Ovary (tissue), 9 donors: ENCODE results near the gene INSYN2A. TPM values are rescaled to one million over a fixed set of nuclear protein-coding genes. Genes with fewer than 3 reads are reported as not detected.

ENCODE experiments used
- DNase-seq, 5 donors: peaks; one replicate each; pipeline ENCODE4 v3.0.0-alpha.2; 2019 to 2020
- H3K27ac ChIP-seq, 2 donors: fragments of 200-600 bp; one replicate each; pipeline versions ENCODE4 v1.5.1 to v1.8.0; 2019 to 2022
- H3K27me3 ChIP-seq: fragments of 200-600 bp; one replicate; pipeline ENCODE4 v1.8.0; 2022
- H3K36me3 ChIP-seq: fragments of 200-600 bp; sonication (generic); one replicate; pipeline ENCODE4 v1.5.1; 2019
- H3K4me1 ChIP-seq: one replicate; pipeline ENCODE4 v1.8.1; 2013; ENCODE audit warnings: mild to moderate bottlenecking, moderate library complexity; ENCODE audit not compliant: insufficient read depth
- H3K4me3 ChIP-seq: fragments of 200-600 bp; sonication (generic); one replicate; pipeline ENCODE4 v1.5.1; 2017
- H3K9me3 ChIP-seq, 2 donors: fragments of 200-600 bp in 1 of 2; sonication (generic) in 1 of 2; one replicate each; pipeline versions ENCODE4 v1.5.1 to v1.8.1; 2013 to 2019; ENCODE audit warnings: mild to moderate bottlenecking in 1 of 2, moderate library complexity in 1 of 2
- EP300 ChIP-seq: sonication (generic); formaldehyde crosslinking; IDR thresholded peaks from one replicate; pipeline ENCODE4 v1.6.1; 2017; ENCODE audit warnings: antibody characterized with exemption
- POLR2A ChIP-seq: fragments of 450-650 bp; IDR thresholded peaks from one replicate; pipeline ENCODE4 v1.6.1; 2017; ENCODE audit warnings: antibody characterized with exemption, mild to moderate bottlenecking, moderate library complexity
- WGBS, 3 donors: extraction: QIAGEN DNeasy Blood & Tissue Kit in 1 of 3; methylation state at CpG; one replicate each; pipeline versions ENCODE4 v1.1.5 to v1.1.7; 2013 to 2017; 5-methylcytosine and 5-hydroxymethylcytosine counted together
- intact Hi-C, 4 donors: fragments of 100-400 bp; cut with DNase I; formaldehyde crosslinking; loops; one replicate each; pipeline versions ENCODE4 v1.11.0 to v1.15.1; 2022 to 2023
- polyA plus RNA-seq, 2 donors: library from polyadenylated mRNA; stranded (reverse); fragments of 200-250 nt in 1 of 2; fragments of 350-450 nt in 1 of 2; fragmentation: Illumina TruSeq in 1 of 2; extraction: RNeasy Lipid Tissue Mini Kit (QIAGEN cat#74804) in 1 of 2; gene quantifications; one replicate each; pipeline ENCODE4 v1.2.3, GENCODE V29; 2013 to 2014
- total RNA-seq, 7 donors: library from RNA; depleted of rRNA in 2 of 7; stranded (reverse); fragments of >200 nt in 2 of 7; fragmentation: NEBNext Ultra II Directional in 3 of 7; extraction: Animal tissue kit (Norgen Biotek cat#: 25700) in 3 of 7; gene quantifications; one replicate each; pipeline versions ENCODE4 v1.1.0 to v1.2.4, GENCODE V29; 2016 to 2023
- TF ChIP-seq, protein P1 (sequence below), 3 donors: fragments of 450-650 bp in 2 of 3; fragments of 200-600 bp in 1 of 3; IDR thresholded peaks; one replicate each; pipeline versions ENCODE4 v1.5.1 to v1.8.0; 2016 to 2022; ENCODE audit warnings: antibody characterized with exemption in 3 of 3, mild to moderate bottlenecking in 1 of 3
- donor health status: DM: no; HTN: no; CAD: no; lungs with moderate emphysema.
- donor health status: DM: no; HTN: no; CAD: no.
- donor health status: Bipolar disorder and iron deficiency.
- donor health status: DM: yes; HTN: yes; CAD: no.
- donor health status: DM: no; HTN: no; CAD: no.
- donor health status: DM: yes; HTN: yes; CAD: no.

INSYN2A gene
- total and polyA plus RNA-seq, 9 donors, result 0.12 to 1.7 (median 0.27) TPM

DNA sequence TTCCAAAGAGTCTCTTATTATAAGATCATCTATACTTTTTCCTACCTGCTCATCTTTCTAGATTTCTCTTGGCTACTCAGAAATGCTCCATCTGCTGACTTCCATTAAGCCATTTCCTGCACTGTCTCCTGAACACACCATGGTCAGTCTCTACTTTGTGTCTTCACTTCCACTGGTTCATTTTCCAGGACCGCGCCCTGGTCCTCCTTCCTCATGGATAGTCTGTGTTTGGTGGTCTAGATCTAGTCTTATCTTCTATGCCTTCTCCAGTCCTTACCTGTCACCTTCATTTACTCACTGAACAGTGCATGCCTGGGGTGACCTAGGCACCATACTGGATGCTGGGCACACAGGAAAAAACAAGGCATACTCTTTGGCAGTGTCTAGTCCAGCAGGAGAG lies 11.8 kb downstream of the INSYN2A start:
- no peaks in the 10 kb centered on the region for H3K9me3 ChIP-seq
- TF ChIP-seq, protein P1, sequence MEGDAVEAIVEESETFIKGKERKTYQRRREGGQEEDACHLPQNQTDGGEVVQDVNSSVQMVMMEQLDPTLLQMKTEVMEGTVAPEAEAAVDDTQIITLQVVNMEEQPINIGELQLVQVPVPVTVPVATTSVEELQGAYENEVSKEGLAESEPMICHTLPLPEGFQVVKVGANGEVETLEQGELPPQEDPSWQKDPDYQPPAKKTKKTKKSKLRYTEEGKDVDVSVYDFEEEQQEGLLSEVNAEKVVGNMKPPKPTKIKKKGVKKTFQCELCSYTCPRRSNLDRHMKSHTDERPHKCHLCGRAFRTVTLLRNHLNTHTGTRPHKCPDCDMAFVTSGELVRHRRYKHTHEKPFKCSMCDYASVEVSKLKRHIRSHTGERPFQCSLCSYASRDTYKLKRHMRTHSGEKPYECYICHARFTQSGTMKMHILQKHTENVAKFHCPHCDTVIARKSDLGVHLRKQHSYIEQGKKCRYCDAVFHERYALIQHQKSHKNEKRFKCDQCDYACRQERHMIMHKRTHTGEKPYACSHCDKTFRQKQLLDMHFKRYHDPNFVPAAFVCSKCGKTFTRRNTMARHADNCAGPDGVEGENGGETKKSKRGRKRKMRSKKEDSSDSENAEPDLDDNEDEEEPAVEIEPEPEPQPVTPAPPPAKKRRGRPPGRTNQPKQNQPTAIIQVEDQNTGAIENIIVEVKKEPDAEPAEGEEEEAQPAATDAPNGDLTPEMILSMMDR (IDR thresholded peaks at IDR 0.05), result no peak
- TF ChIP-seq POLR2A (no peak), EP300 (no peak)
- peaks cover 2% of the 10 kb centered on the region for H3K4me1 ChIP-seq
- no peak overlapping the region for H3K4me3 ChIP-seq
- H3K36me3 ChIP-seq, result no peaks in the 10 kb centered on the region
- no peak for DNase-seq
- no peak overlapping the region for H3K27ac ChIP-seq
- intact Hi-C loops, result no loop called here
- no peaks in the 10 kb centered on the region for H3K27me3 ChIP-seq
- WGBS, 3 donors, result 95 to 100% (median 96%) methylated on average over 2 of the region's 2 CpGs

DNA sequence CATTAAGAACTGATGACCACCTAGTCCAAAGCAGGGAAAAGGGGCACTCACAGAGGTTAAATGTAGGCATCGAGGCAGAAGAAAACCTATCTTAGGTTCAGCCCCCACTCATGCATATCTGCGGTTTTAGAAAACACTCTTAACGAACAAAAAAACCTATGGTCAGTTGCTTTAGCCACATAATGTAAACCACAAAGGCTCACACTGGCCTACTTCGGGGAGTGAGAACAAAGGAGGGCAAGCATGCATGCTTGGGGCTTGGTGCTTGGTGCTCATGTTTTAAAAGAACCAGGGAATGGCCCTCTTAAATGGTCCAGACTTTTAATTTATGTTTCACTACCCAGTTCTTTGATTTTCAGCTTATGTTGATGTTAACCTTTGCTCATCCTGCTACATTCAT lies 14.2 kb downstream of the INSYN2A start:
- Histone ChIP-seq H3K27me3 (no peaks in the 10 kb centered on the region), H3K36me3 (no peaks in the 10 kb centered on the region), H3K4me1 (peaks cover 2% of the 10 kb centered on the region), H3K4me3 (no peak overlapping the region), H3K9me3 (no peaks in the 10 kb centered on the region), H3K27ac (no peak overlapping the region)
- DNase-seq, result no peak
- TF ChIP-seq, protein P1 (IDR thresholded peaks at IDR 0.05), result no peak
- TF ChIP-seq EP300, result no peak
- no peak for TF ChIP-seq POLR2A
- intact Hi-C loops, result no loop called here
- 79 to 89% (median 86%) methylated on average over 4 of the region's 4 CpGs for WGBS, 3 donors

DNA sequence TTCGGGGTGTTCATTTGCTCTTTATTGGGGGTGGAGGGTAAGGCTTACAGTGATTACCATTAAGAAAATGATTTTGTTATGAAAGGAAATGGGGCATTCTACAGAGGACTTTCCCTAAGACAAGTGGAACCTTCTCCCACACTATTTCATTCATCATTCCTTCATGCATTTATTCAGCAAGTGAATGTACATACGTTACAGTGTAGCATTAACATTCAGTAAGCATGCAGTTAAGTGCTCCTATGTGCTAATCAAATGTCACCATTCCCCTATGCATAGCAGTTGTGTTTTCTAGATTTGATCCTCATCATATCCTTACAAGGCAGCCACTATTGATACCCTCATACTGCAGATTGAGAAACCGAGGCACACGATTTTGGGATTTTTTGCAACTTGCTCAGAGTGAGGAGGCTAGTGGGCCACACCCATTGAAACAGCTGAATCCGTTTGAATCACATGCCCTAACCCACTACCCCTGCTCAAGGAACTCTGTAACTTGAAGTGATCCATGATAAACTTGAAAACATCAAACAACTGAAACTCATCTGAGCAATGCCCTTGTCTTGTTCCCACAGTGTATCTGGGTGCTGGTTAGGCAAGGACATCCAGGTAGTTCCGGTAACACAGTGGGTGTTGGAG lies 16.7 kb downstream of the INSYN2A start:
- Histone ChIP-seq H3K9me3 (no peaks in the 10 kb centered on the region), H3K36me3 (no peaks in the 10 kb centered on the region), H3K4me3 (no peak overlapping the region), H3K27me3 (no peaks in the 10 kb centered on the region), H3K27ac (no peak overlapping the region), H3K4me1 (no peaks in the 10 kb centered on the region)
- intact Hi-C loops, result loop anchor here in 1 of 4 donors (2.0 kb wide), 1 partner anchor 17 kb away; no protein-coding TSS in a partner anchor
- DNase-seq, result no peak
- no peak for TF ChIP-seq POLR2A
- no peak for TF ChIP-seq EP300
- TF ChIP-seq, protein P1 (IDR thresholded peaks at IDR 0.05), result no peak
- 95 to 97% (median 95%) methylated on average over 6 of the region's 6 CpGs for WGBS, 3 donors

DNA sequence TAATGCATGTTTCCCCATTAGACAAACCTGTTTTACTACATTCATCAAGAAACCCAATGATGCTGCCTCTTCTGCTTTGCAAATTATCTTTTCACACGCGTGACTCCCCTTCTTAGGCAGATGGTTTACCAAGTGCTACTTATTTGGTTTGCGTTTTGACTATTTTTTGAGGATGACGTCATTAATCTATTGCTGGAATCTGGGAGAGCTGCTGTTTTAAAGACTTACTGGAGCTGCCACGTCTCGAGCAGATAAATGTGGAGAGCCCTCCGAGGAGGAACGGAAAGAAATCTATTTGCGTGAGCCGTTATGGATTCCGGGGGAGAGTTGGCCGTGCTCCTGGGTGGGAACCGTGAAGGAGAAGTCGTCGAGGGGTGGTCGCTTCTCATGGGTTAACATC lies 19.7 kb downstream of the INSYN2A start:
- TF ChIP-seq, protein P1 (IDR thresholded peaks at IDR 0.05), result no peak
- no peak for TF ChIP-seq EP300
- no peak for TF ChIP-seq POLR2A
- H3K9me3 ChIP-seq, result no peaks in the 10 kb centered on the region
- no peak for DNase-seq
- no peaks in the 10 kb centered on the region for H3K36me3 ChIP-seq
- H3K27ac ChIP-seq, result no peak overlapping the region
- H3K27me3 ChIP-seq, result no peaks in the 10 kb centered on the region
- H3K4me3 ChIP-seq, result no peak overlapping the region
- H3K4me1 ChIP-seq, result no peaks in the 10 kb centered on the region
- WGBS, 3 donors, result 78 to 85% (median 78%) methylated on average over 16 of the region's 16 CpGs
- intact Hi-C loops, result no loop called here
